WTC11 (cell line): ENCODE measurements around the gene GATA3. TPM values are rescaled to one million over a fixed set of nuclear protein-coding genes. Genes with fewer than 3 reads are reported as not detected.
A peak's percentile ranks its signal among the peaks of the same experiment; 100 is the strongest.

ENCODE experiments used
- ATAC-seq: fragments of 200-7000 bp; cut with Tn5 transposase; 2 replicates; pipeline ENCODE4 v1.10.0; 2021; ENCODE audit warnings: mild to moderate bottlenecking, moderate library complexity
- CTCF ChIA-PET: fragments of 300-600 bp; sonication (Branson Sonifier 250); formaldehyde crosslinking; loops from one replicate; lab custom pipeline; 2021; ENCODE audit warnings: antibody characterized with exemption; lab: Charles Lee
- POLR2A ChIA-PET: fragments of 350-600 bp; sonication (Branson Sonifier 250); formaldehyde crosslinking; loops from one replicate; lab custom pipeline; 2021; ENCODE audit warnings: antibody characterized with exemption; lab: Charles Lee
- DNase-seq: peaks from one replicate; pipeline ENCODE4 v3.0.0; 2021; ENCODE audit warnings: low spot score
- H3K27ac Mint-ChIP-seq: 2 replicates; pipeline ENCODE4 v1.8.0; 2021; ENCODE audit warnings: mixed read lengths
- H3K27me3 Mint-ChIP-seq: 2 replicates; pipeline ENCODE4 v1.8.0; 2021; ENCODE audit warnings: low read depth, mild to moderate bottlenecking, moderate library complexity, mixed read lengths
- H3K36me3 Mint-ChIP-seq: 2 replicates; pipeline ENCODE4 v1.8.0; 2021; ENCODE audit warnings: mixed read lengths
- H3K4me1 Mint-ChIP-seq: 2 replicates; pipeline ENCODE4 v1.8.0; 2022; ENCODE audit warnings: mixed read lengths
- H3K4me3 Mint-ChIP-seq: 2 replicates; pipeline ENCODE4 v1.8.0; 2021; ENCODE audit warnings: mild to moderate bottlenecking, moderate library complexity, mixed read lengths
- H3K9me3 Mint-ChIP-seq: 2 replicates; pipeline ENCODE4 v1.8.0; 2021; ENCODE audit warnings: mixed read lengths
- ETV6 ChIP-seq: sonication (generic); formaldehyde crosslinking; IDR thresholded peaks from 2 replicates; pipeline ENCODE4 v1.8.1; 2022; ENCODE audit warnings: mild to moderate bottlenecking, missing genetic modification reagents
- GRHL2 ChIP-seq: fragments of 250-450 bp; sonication (Bioruptor Pico); IDR thresholded peaks from 2 replicates; pipeline ENCODE4 v1.8.0; 2022; ENCODE audit warnings: mild to moderate bottlenecking, moderate library complexity; ENCODE audit not compliant: insufficient replicate concordance, severe bottlenecking
- KAT7 ChIP-seq: sonication (generic); formaldehyde crosslinking; IDR thresholded peaks from 2 replicates; pipeline ENCODE4 v1.8.1; 2023; ENCODE audit warnings: missing genetic modification reagents, mild to moderate bottlenecking, borderline replicate concordance
- NFATC4 ChIP-seq: fragments of 250-450 bp; sonication (Bioruptor Pico); IDR thresholded peaks from 2 replicates; pipeline ENCODE4 v1.9.0; 2021; ENCODE audit warnings: mild to moderate bottlenecking
- NFE2L1 ChIP-seq: sonication (generic); formaldehyde crosslinking; IDR thresholded peaks from 2 replicates; pipeline ENCODE4 v1.8.1; 2023; ENCODE audit warnings: missing genetic modification reagents
- RELA ChIP-seq: sonication (generic); formaldehyde crosslinking; IDR thresholded peaks from 2 replicates; pipeline ENCODE4 v1.8.1; 2022; ENCODE audit warnings: missing genetic modification reagents, mild to moderate bottlenecking, borderline replicate concordance
- RORB ChIP-seq: fragments of 250-450 bp; sonication (Bioruptor Pico); IDR thresholded peaks from 2 replicates; pipeline ENCODE4 v1.9.0; 2021; ENCODE audit warnings: mild to moderate bottlenecking
- SOX15 ChIP-seq: fragments of 250-450 bp; sonication (Bioruptor Pico); IDR thresholded peaks from 2 replicates; pipeline ENCODE4 v1.9.0; 2021; ENCODE audit warnings: mild to moderate bottlenecking
- ZBTB21 ChIP-seq: sonication (generic); formaldehyde crosslinking; IDR thresholded peaks from 2 replicates; pipeline ENCODE4 v1.8.1; 2023; ENCODE audit warnings: mild to moderate bottlenecking, missing genetic modification reagents, borderline replicate concordance
- ZNF423 ChIP-seq: fragments of 250-450 bp; sonication (Bioruptor Pico); IDR thresholded peaks from 2 replicates; pipeline ENCODE4 v2.1.2; 2022; ENCODE audit warnings: mild to moderate bottlenecking, moderate library complexity
- total RNA-seq: library from RNA; stranded (reverse); gene quantifications from 3 replicates; pipeline ENCODE4 v1.2.3, GENCODE V29; 2021
- TF ChIP-seq, protein P1 (sequence below): sonication (generic); formaldehyde crosslinking; conservative IDR thresholded peaks from 2 replicates; pipeline ENCODE4 v1.8.1; 2022; ENCODE audit warnings: mild to moderate bottlenecking, missing genetic modification reagents
- TF ChIP-seq, protein P2 (sequence below): sonication (generic); formaldehyde crosslinking; IDR thresholded peaks from 2 replicates; pipeline ENCODE4 v1.8.1; 2022; ENCODE audit warnings: low read depth, missing genetic modification reagents, borderline replicate concordance
- TF ChIP-seq, protein P3 (sequence below): fragments of 250-450 bp; sonication (Bioruptor Pico); IDR thresholded peaks from 2 replicates; pipeline ENCODE4 v1.9.0; 2021; ENCODE audit warnings: mild to moderate bottlenecking
- TF ChIP-seq, protein P4 (sequence below): sonication (generic); formaldehyde crosslinking; IDR thresholded peaks from 2 replicates; pipeline ENCODE4 v1.8.1; 2023; ENCODE audit warnings: mild to moderate bottlenecking, missing genetic modification reagents
- TF ChIP-seq, protein P5 (sequence below): fragments of 250-450 bp; sonication (Bioruptor Pico); IDR thresholded peaks from 2 replicates; pipeline ENCODE4 v1.9.0; 2021; ENCODE audit warnings: moderate library complexity, mild to moderate bottlenecking, inconsistent platforms, borderline replicate concordance
- TF ChIP-seq, protein P6 (sequence below): fragments of 250-450 bp; sonication (Bioruptor Pico); IDR thresholded peaks from 2 replicates; pipeline ENCODE4 v1.9.0; 2021; ENCODE audit warnings: mild to moderate bottlenecking, borderline replicate concordance
- TF ChIP-seq, protein P7 (sequence below): sonication (generic); formaldehyde crosslinking; IDR thresholded peaks from 2 replicates; pipeline ENCODE4 v1.8.1; 2022; ENCODE audit warnings: low read depth, mild to moderate bottlenecking, moderate library complexity, missing genetic modification reagents, borderline replicate concordance

GATA3 gene
- total RNA-seq, 1 experiment from 2014 or later = 0.72 TPM

DNA sequence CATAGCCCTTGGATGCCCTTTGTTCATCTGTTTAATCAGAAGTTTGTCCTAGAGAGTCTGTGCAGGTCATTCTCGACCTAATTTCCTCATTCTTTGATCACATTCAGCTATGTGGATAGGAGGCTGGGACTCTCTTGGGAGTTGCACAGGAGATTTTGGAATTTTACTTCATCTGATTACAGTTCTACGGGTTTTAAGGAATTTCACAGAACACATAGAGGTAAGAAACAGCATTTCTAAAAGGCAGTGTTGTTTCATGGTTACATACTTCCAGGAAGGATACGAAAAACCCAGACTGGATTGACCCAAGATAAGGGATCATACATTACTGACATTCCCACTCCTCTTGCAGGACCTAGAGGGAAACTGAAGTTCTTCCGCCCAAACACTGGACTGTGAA is 45.9 kb downstream of the GATA3 start:
- H3K36me3 Mint-ChIP-seq = no peaks in the 10 kb centered on the region
- ChIA-PET POLR2A (no interaction called here), CTCF (no interaction called here)
- peaks cover 23% of the 10 kb centered on the region for H3K4me1 Mint-ChIP-seq
- no peak overlapping the region for H3K27ac Mint-ChIP-seq
- TF ChIP-seq, protein P1, sequence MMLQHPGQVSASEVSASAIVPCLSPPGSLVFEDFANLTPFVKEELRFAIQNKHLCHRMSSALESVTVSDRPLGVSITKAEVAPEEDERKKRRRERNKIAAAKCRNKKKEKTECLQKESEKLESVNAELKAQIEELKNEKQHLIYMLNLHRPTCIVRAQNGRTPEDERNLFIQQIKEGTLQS (CRISPR knock-in tag) = no peak
- TF ChIP-seq NFE2L1 (no peak), ZBTB21 (CRISPR knock-in tag) (no peak), ZNF423 (CRISPR knock-in tag) (no peak), RORB (CRISPR knock-in tag) (no peak), KAT7 (no peak), GRHL2 (CRISPR knock-in tag) (no peak), SOX15 (no peak), NFATC4 (CRISPR knock-in tag) (no peak), ETV6 (no peak)
- TF ChIP-seq, protein P2, sequence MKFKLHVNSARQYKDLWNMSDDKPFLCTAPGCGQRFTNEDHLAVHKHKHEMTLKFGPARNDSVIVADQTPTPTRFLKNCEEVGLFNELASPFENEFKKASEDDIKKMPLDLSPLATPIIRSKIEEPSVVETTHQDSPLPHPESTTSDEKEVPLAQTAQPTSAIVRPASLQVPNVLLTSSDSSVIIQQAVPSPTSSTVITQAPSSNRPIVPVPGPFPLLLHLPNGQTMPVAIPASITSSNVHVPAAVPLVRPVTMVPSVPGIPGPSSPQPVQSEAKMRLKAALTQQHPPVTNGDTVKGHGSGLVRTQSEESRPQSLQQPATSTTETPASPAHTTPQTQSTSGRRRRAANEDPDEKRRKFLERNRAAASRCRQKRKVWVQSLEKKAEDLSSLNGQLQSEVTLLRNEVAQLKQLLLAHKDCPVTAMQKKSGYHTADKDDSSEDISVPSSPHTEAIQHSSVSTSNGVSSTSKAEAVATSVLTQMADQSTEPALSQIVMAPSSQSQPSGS (CRISPR knock-in tag) = no peak
- TF ChIP-seq, protein P3, sequence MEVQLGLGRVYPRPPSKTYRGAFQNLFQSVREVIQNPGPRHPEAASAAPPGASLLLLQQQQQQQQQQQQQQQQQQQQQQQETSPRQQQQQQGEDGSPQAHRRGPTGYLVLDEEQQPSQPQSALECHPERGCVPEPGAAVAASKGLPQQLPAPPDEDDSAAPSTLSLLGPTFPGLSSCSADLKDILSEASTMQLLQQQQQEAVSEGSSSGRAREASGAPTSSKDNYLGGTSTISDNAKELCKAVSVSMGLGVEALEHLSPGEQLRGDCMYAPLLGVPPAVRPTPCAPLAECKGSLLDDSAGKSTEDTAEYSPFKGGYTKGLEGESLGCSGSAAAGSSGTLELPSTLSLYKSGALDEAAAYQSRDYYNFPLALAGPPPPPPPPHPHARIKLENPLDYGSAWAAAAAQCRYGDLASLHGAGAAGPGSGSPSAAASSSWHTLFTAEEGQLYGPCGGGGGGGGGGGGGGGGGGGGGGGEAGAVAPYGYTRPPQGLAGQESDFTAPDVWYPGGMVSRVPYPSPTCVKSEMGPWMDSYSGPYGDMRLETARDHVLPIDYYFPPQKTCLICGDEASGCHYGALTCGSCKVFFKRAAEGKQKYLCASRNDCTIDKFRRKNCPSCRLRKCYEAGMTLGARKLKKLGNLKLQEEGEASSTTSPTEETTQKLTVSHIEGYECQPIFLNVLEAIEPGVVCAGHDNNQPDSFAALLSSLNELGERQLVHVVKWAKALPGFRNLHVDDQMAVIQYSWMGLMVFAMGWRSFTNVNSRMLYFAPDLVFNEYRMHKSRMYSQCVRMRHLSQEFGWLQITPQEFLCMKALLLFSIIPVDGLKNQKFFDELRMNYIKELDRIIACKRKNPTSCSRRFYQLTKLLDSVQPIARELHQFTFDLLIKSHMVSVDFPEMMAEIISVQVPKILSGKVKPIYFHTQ (CRISPR knock-in tag) = no peak
- TF ChIP-seq, protein P4, sequence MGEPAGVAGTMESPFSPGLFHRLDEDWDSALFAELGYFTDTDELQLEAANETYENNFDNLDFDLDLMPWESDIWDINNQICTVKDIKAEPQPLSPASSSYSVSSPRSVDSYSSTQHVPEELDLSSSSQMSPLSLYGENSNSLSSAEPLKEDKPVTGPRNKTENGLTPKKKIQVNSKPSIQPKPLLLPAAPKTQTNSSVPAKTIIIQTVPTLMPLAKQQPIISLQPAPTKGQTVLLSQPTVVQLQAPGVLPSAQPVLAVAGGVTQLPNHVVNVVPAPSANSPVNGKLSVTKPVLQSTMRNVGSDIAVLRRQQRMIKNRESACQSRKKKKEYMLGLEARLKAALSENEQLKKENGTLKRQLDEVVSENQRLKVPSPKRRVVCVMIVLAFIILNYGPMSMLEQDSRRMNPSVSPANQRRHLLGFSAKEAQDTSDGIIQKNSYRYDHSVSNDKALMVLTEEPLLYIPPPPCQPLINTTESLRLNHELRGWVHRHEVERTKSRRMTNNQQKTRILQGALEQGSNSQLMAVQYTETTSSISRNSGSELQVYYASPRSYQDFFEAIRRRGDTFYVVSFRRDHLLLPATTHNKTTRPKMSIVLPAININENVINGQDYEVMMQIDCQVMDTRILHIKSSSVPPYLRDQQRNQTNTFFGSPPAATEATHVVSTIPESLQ (CRISPR knock-in tag) = no peak
- TF ChIP-seq, all 79 proteins: peak for 0
- no peak for DNase-seq
- H3K27me3 Mint-ChIP-seq = peaks cover 15% of the 10 kb centered on the region; the same call in 1 of the 2 replicates
- H3K4me3 Mint-ChIP-seq = no peak overlapping the region
- ATAC-seq = no peak
- H3K9me3 Mint-ChIP-seq = no peaks in the 10 kb centered on the region

DNA sequence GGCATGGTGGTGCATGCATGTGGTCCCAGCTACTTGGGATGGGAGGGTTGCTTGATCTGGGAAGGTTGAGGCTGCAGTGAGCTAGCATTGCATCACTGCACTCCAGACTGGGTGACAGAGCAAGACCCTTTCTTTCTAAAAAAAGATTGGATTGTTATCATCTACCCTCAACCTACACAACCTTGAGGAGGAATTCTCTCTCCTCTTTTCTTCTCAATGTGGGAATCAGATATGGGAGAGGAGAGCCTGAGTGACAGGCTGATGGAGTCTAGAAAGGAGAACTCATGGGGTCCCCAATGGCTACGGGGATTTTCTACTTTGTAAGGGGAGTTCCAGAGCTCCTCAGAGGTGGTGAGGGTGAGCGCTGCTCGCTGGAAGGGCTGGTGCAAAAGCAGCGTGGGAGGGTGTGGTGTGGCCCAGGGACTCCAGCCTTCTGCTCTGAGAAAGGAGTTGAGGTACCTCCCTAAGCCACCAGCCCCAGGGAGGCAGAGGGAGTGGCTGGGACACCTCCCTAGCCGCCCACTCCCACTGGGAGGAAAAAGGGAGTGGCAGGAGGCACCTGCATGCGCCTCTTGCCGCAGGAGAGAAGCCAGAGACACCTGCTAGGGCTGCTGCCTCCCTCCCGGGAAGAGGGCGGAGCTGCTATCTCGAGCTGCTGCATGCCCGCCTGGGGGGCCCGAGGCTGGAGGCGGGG is 48.4 kb downstream of the GATA3 start:
- ATAC-seq = peak; percentile 82
- CTCF ChIA-PET = interaction anchor here (0.7 to 1.6 kb wide), 2 partner anchors 28 to 87 kb away, joined by 3 to 5 read pairs; no protein-coding TSS in a partner anchor
- Mint-ChIP-seq H3K27ac (no peak overlapping the region), H3K4me3 (peak overlapping the region; percentile 41), H3K9me3 (peaks cover 5% of the 10 kb centered on the region), H3K4me1 (peaks cover 16% of the 10 kb centered on the region), H3K36me3 (no peaks in the 10 kb centered on the region), H3K27me3 (peaks cover 15% of the 10 kb centered on the region; the same call in 1 of the 2 replicates)
- 0 out of 2 replicates have a peak, but pooled peaks have one; percentile 12 for TF ChIP-seq ZNF423 (CRISPR knock-in tag)
- TF ChIP-seq RELA (CRISPR knock-in tag) = no peak
- POLR2A ChIA-PET = no interaction called here
- DNase-seq = peak; percentile 32

DNA sequence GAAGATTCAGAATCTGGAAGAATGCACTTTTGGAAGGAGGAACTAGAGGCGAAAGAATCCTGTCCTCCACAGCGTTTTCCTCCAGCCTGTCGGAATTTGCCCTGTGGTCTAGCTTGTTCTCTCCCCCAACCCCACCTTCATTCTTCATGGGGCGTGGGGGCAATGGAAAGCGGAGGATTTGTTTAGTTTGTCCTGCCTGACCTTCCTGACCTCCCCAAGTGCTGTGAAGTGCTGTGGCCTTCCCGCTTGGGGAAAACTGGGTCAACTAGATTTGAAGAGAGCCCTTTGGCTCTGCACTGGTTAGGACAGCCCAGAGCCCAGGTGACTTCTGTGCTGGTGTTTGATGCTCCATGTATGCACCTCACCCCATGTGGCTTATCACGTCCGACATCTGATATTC is 49.1 kb downstream of the GATA3 start:
- Mint-ChIP-seq H3K4me3 (no peak overlapping the region), H3K27me3 (peaks cover 15% of the 10 kb centered on the region; the same call in 1 of the 2 replicates), H3K27ac (no peak overlapping the region), H3K36me3 (no peaks in the 10 kb centered on the region), H3K9me3 (peaks cover 5% of the 10 kb centered on the region), H3K4me1 (peaks cover 12% of the 10 kb centered on the region)
- ATAC-seq (peak; percentile 58), DNase-seq (no peak)
- ChIA-PET POLR2A (no interaction called here), CTCF (interaction anchor here (0.7 to 1.6 kb wide), 2 partner anchors 13 to 29 kb away, joined by 3 to 5 read pairs; no protein-coding TSS in a partner anchor)
- TF ChIP-seq, protein P5, sequence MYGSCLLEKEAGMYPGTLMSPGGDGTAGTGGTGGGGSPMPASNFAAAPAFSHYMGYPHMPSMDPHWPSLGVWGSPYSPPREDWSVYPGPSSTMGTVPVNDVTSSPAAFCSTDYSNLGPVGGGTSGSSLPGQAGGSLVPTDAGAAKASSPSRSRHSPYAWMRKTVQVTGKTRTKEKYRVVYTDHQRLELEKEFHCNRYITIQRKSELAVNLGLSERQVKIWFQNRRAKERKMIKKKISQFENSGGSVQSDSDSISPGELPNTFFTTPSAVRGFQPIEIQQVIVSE = no peak
- TF ChIP-seq, protein P6, sequence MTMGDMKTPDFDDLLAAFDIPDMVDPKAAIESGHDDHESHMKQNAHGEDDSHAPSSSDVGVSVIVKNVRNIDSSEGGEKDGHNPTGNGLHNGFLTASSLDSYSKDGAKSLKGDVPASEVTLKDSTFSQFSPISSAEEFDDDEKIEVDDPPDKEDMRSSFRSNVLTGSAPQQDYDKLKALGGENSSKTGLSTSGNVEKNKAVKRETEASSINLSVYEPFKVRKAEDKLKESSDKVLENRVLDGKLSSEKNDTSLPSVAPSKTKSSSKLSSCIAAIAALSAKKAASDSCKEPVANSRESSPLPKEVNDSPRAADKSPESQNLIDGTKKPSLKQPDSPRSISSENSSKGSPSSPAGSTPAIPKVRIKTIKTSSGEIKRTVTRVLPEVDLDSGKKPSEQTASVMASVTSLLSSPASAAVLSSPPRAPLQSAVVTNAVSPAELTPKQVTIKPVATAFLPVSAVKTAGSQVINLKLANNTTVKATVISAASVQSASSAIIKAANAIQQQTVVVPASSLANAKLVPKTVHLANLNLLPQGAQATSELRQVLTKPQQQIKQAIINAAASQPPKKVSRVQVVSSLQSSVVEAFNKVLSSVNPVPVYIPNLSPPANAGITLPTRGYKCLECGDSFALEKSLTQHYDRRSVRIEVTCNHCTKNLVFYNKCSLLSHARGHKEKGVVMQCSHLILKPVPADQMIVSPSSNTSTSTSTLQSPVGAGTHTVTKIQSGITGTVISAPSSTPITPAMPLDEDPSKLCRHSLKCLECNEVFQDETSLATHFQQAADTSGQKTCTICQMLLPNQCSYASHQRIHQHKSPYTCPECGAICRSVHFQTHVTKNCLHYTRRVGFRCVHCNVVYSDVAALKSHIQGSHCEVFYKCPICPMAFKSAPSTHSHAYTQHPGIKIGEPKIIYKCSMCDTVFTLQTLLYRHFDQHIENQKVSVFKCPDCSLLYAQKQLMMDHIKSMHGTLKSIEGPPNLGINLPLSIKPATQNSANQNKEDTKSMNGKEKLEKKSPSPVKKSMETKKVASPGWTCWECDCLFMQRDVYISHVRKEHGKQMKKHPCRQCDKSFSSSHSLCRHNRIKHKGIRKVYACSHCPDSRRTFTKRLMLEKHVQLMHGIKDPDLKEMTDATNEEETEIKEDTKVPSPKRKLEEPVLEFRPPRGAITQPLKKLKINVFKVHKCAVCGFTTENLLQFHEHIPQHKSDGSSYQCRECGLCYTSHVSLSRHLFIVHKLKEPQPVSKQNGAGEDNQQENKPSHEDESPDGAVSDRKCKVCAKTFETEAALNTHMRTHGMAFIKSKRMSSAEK (CRISPR knock-in tag) = no peak
- TF ChIP-seq, protein P7, sequence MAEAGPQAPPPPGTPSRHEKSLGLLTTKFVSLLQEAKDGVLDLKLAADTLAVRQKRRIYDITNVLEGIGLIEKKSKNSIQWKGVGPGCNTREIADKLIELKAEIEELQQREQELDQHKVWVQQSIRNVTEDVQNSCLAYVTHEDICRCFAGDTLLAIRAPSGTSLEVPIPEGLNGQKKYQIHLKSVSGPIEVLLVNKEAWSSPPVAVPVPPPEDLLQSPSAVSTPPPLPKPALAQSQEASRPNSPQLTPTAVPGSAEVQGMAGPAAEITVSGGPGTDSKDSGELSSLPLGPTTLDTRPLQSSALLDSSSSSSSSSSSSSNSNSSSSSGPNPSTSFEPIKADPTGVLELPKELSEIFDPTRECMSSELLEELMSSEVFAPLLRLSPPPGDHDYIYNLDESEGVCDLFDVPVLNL (CRISPR knock-in tag) = no peak
